GM11168 (cell line): ENCODE data around the gene PRICKLE2.

ENCODE experiments used
- in situ Hi-C: fragments of 300-500 bp; cut with MboI; formaldehyde crosslinking; loops from one replicate; pipeline ENCODE4 v1.12.0; 2022; ENCODE audit warnings: low sequenced_read_pairs; ENCODE audit not compliant: unreplicated experiment

The PRICKLE2 gene

DNA sequence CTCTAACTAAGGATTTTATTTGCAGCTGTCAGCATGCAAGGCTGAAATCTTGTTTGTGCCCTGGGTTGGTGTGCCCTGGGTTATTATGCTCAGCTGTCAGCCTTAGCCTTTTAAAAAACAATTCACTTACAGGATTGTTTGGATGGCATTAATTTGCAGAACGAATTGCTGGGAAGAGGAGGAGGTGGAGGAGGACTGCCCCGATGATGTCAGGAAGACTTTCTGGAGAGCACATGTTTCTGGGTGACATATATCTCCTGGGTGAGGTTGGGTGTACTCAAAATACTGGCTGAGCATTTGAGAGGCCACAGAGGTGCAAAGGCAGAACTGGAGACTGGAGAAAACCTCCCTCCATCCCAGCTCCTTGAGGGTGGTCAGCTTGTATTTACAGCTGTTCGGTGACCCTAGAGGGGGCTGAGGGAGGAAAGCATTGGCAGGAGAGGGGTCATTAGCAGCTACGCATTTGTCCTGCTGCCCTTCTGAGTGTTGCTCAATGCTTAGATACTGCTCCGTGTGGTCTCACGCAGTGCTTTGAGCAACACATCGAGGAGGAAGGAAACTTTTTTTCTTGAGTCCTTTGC, 142.2 kb downstream of the PRICKLE2 start:
- in situ Hi-C loops = no loop called here

DNA sequence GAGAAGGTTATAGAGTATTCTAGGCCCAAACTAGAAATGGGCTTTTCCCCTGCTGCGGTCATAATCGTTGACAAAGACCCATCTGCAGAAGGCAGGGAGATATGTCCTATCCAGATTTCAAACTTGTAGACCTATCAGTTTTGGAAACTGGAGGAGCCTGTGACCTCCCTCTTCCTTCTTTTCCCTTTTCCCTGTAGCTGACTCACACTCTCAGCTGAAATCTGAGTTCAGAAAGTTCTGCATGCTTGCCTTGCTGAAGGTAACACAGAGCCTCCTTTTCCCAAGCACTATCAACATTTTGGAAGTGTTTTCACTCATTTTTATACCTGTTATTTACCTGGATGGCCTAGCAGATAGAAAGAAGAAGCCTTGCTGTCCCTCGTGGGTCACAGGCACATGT, 142.9 kb downstream of the PRICKLE2 start:
- in situ Hi-C loops = no loop called here

DNA sequence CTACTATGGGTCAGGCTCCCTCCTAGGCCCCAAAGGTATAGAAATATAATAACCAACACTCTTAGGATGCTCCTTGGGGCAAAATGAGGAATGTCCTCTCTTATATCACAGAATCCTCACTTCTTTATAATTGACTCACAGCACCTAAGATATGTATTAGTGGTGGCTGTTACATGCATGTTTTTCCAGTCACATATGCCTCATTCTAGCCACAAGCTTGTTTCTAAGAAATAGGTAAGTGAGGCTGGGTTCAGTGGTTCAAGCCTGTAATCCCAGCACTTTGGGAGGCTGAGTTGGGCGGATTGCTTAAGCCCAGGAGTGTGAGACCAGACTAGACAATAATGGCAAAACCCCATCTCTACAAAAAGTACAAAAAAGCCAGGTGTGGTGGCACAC, 144.0 kb downstream of the PRICKLE2 start:
- in situ Hi-C loops = no loop called here

DNA sequence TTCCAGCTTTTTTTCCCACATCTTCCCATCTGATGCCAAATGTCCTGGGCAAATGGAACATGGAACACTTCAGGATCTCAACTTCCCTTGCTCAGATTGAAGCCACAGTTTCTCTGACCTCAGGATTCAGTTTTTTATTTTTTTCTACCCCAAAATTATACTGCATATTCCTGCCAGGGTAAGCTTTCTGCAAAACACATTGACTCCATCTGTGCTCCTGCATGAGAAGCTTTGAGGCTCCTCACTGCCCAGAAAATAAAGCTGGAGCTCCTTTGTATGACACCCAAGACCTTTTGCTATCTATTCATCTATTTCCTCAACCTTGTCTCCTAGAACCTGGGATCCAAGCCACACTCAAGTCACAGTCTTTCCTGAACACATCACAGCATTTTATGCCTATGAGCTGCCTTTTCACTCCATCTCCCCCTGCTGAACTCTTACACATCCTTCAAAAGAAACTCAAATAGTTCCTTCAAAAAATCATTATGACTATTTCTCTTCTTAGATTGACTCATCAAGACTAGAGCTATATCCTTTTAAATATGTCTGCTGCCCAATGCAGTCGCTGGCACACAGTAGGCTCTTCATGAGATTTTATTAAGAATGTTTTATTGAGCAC, 144.5 kb downstream of the PRICKLE2 start:
- in situ Hi-C loops = no loop called here

DNA sequence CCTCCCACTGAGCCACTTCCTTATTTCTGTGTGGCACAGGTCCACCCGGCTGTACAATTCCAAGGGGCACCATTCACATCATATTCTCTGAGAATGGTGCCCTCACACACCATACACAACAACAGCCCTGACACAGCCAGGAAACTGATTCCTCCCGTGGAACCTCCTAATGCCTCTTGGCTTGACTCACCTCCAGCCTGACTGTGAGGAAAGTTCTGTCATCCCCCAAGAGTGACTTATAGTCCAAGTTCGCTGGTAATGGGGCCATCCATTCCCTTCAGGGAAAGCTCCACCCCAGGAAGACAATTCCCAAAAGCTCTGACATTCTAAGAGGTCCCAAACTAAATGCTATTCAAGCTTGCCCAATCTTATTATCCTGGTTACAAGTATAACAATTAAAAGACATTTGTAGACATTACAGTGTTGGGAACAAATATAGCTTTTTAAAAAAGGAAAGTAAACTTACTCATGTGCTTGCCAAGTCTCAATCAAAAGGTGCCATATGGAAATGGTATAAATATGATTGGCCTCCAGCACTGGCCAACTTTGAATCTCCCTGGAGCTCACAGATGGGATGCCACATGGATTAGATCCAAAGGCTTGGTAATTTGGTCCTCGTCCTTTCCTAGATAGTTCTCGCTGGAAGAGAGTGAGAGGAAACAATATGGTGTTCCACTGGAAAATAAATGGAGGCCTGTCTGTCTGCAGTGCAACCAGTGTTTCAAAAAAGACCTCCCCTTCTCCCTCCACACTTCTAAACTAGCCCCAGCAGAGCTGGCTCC, 145.7 kb downstream of the PRICKLE2 start:
- in situ Hi-C loops = no loop called here

DNA sequence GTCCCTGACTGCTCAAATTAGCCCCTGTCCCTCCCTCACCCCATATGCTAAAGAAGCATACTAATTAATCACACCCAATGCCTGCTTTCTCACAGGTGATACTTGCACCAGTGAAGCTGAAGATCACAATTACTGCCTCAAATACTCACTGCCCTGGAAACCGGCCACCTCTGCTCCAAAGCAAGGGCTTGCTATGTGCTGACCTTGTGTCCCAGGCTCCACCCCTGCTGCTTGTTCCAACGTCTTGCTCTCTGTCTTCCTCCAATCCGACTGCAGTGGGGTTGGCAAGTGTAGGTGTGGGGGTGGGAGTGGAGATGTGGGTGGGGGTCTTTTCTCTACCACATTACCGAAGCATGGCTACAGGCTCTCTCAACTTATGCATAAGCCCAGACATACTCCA, 146.3 kb downstream of the PRICKLE2 start:
- in situ Hi-C loops = no loop called here

DNA sequence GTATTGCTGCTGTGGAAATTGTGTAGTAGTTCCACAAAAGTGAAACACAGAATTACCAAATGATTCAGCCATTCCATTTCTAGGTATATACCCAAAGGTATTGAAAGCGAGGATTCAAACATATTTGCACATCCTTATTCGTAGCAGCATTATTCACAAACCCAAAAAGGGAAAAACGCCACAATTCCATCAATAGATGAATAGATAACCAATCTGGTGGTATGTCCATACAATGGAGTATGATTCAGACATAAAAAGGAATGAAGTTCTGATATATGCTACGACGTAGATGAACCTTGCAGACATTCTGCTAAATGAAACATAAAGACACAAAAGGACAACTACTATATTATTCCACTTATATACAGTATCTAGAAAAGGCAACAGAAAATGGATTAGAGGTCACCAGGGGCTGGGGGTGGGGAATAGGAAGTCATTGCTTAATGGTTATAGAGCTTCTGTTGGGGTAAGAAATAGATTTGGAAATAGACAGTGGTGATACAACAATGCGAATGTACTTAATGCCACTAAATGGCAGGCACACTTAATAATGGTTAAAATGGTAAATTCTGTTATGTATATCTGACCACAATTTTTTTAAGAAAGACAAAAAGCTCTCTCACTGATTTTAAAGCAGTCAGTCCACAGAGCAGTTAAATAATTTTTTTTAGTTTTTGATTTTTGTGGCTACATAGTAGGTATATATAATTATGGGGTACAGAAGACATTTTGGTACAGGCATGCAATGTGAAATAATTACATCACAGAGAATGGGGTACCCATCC, 150.2 kb downstream of the PRICKLE2 start:
- in situ Hi-C loops = no loop called here

DNA sequence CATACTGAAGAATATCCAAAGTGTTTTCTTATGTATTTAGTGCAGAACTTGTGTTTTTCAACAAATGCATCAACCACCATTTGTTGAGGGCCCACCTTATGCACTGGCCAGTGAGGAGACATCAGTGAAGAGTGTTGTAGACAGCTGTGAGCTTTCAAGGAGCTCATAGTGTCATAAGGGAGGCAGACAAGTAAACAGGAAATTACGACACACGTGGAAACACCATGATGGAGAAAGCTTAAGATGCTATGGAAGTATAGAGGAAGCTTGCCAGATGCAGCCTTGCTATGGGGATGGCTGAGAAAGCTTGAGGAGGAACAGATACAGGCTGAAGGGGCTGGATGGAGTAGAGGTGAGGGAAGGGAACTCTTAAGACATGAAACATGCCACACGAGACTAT, 151.2 kb downstream of the PRICKLE2 start:
- in situ Hi-C loops = no loop called here

DNA sequence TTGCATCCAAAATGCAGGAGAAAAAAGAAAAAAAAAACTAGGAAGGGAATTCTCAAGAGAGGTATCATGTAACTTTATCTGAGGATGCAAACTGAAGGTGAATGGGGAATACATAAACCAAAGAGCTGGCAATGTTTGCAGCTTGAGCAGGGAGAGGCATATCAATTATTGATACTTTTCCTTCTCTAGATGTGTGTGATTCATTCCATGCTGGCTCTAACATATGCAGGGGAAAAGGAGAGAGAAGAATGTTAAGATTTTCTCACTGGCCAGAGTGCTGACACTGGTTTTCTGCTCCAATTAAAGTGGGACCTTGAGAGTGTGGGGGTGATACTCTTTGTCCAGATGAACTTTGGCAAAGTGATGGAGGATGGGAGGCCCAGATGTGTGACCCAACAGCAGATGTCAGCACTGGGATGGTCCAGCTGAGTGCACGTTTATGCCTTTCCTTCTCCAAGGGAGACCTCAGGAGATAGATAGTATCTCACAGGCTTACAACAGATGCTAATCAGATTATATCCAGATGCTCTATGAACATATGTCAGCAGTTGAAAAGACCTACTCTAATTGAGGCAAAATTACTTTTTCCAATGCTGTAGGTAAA, 152.0 kb downstream of the PRICKLE2 start:
- in situ Hi-C loops = no loop called here

DNA sequence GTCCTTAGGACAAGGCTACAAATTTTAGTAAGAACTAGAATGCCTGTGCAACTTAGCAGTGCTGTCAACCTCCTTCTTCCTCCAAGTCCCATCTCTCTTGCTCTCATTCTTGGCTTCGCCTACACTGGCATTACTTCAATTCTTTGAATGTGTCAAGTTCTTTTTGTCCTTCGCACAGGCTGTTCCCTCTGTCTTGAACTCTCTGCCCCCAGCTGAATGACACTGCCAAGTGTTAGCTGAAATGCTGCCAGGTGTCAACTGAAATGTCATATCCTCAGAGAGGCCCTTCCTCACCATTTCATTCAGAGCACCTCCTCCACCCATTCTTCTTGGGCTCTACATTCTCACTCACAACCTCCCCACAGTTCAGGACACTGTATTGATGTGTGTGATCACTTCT, 153.1 kb downstream of the PRICKLE2 start:
- in situ Hi-C loops = no loop called here

DNA sequence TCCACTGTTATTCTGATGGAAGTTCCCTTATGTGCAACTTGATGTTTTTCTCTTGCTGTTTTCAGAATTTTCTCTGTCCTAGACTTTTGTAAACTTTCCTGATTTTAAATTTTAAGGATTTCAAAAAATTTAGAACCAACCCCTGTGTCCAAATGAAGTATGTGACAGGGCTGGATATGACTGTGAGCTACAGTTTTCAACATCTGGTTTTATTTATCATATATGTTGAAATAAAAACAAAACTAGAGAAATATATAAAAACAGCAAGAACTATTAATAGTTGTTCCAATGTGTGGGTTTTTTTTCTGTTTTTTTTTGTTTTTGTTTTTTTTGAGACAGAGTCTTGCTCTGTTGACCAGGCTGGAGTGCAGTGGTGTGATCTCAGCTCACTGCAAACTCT, 154.6 kb downstream of the PRICKLE2 start:
- in situ Hi-C loops = no loop called here

DNA sequence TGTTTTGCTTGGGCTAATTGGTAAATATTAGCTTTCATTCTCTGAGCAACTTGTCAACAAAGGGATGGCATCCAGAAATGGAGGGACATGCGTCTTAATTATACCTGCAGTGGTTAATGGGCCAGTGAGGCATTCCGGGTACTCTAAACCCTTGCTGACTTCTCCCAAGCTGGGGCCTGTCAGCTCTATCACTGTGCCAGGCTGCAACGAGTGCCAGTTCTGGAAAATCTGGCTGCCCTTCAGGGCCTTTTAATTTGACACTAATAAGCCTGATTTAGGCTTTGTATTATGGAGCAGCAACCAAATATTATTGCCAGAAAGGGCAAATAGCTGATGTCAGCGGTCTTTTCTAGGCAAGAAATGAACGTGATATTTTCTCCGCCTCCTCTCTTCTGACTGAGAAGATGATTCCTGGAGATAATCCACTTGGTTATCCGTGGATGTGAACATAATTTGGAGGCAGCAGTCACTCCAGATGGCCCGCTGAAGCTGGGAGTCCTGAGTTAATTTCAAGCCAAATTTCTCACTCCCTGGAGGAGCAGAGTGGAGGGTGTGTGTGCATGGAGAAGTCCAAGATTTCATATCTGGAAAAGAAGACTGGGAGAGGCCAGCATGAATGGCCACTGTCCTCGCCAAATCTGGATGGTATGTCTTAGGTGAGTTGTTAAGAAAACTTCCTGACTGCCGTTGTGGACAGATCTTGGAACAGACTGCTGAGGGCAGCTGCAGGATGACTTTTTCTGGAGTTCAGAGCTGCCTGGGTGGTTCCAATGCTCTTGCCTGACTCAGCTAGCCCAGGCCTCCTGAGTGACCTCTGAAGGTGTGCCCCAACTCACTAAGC, 157.5 kb downstream of the PRICKLE2 start:
- in situ Hi-C loops = no loop called here

DNA sequence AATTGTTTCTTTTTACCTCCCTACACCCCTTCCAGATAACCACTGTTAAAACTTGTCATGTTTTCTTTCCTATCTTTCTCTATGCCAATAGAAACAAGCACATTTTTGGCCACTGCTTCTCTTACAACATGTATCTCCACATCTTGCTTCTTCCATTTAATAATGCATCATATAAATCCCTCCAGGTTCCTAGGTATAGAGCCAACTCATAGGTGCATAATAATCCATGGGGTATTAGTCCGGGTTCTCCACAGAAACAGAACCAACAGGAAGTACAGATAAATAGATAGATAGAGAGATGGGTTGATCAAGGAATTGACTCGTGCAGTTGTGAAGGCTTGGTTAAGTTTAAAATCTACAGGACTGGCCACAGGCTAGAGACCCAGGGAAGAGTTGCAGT, 160.5 kb downstream of the PRICKLE2 start:
- in situ Hi-C loops = no loop called here

DNA sequence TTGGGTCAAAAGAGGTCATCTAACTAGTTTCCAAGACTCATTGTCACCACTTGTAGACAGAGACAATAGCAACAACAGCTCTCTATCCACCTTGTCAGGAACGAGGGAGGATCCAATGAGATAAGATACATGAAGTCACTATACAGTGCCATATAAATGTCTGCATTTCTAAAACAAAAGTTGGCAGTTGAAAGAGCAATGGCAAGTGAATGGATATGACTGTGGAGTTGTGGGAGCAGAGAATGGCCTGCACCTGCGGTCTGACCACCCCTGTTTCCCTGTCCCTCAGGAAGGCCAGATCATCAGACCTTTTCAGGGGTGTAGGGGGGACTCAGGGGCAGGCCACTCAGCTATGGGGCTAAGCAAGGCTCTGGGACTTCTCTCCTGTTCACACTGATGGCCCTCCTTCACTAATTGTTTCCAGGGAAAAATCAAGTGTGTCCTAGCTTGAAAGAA, 161.3 kb downstream of the PRICKLE2 start:
- in situ Hi-C loops = no loop called here

DNA sequence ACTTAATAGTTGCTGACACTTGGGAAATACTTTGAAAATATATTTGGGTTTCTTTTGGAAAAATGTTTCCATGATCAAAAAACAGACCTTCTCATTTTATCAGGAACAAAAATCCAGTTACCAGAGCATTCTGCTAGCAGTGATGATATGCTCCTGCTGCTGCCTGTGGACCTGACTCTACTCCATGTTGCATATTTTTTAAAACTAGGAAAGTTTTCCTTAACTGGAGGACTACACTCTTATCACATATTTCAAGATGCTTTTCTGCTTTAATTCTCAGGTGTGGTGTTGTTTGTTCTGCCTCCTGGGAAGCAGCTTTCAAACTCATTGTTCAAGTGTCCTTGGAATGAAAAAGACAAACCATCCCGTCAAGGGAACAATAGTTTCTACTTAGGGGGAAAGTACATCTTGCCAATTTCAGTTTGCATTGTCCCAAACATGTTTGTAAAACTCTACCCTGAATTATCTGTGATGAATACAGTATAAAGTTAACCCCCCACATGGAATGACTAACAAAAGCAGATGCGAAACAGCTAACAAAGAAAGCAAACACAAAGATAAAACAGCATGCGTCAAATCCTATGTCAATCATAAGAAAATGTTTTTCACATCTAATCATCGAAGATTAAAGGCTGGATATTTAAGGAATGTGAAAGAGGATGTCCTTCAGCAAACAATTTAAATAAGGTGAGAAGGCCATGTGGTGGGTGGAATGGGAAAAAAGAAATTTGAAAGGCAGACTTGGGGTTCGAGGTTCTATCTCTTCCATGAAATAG, 161.9 kb downstream of the PRICKLE2 start:
- in situ Hi-C loops = no loop called here

DNA sequence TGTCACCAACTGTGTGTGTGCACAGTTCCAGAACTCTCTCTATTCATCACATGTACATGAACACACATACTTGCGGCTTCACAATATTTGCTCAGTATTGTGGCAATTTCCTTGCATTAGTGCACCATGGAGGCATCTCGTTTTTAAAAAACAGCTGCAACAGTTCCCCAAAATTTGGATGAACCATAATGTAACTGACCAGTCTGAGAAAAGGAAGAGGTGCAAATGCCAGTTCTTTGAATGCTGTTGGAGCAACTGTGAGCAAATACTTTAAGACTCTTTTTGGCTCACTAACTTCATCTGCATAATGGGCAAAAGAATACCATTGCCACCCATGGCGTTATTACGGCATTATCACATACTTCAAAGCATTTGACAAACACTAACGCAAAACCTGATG, 163.6 kb downstream of the PRICKLE2 start:
- in situ Hi-C loops = no loop called here

DNA sequence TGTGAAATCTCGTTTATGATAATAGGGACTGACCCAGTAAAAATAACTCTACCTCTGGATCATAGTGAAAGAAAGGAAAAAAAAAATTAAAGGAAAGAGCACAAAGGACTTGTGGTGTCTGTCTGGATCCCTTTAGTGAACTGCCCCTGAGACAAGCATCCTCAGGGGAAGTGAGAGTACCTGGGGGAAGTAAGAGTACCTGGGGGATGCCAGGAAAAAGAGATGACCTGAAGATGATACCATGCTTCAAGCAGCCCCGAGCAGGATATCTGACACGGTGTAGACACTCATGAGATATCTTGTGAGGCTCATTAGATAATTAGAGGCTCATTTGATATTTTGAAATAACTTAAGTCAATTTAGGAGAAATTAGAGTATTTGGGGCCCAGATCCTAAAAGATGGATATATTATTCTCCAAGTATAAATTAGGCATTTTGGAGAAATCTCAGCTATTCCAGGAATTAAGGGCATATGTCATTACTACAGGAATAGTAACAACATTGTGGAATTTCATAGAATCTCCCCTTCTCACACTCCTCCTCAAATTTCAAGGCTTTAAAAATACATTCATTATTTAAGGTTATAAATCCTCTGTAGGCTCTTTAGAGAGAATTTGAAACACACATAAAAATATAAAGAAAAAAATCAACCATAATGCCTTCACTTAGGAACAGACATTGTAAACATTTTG, 165.6 kb downstream of the PRICKLE2 start:
- in situ Hi-C loops = no loop called here

DNA sequence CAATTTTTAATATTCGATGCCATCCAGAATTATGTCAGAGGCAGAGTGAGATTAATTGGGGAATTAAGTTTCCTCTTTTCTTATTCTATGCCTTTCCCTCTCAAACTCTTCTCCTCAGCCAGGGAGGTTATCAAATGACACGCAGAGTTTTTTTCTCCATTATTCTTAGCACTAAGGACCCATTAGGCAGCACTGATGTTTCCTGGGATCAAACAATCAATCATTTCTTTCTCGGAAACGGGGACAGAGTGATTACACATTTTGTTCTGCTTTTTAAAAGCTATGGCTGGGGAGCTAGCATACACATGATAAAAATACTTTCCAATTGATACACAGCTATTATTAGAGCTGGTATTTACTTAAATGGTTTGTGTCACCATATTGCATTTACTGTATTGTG, 166.7 kb downstream of the PRICKLE2 start:
- in situ Hi-C loops = no loop called here
